GM12892 (cell line): Measurements from ENCODE around the gene VAV2.

ENCODE experiments used
- POLR2A ChIP-seq: IDR thresholded peaks from 2 replicates; pipeline ENCODE4 v1.6.1; 2011; ENCODE audit warnings: low read depth, low read length, control low read depth
- POLR2AphosphoS5 ChIP-seq: IDR thresholded peaks from 2 replicates; pipeline ENCODE4 v1.6.1; 2011; ENCODE audit warnings: low read depth, low read length, control low read depth
- TAF1 ChIP-seq: IDR thresholded peaks from 2 replicates; pipeline ENCODE4 v1.6.1; 2011; ENCODE audit warnings: low read depth, mild to moderate bottlenecking, control low read depth, low read length, borderline replicate concordance

- TF ChIP-seq TAF1, result no peak
- no peak for TF ChIP-seq POLR2A
- TF ChIP-seq POLR2AphosphoS5, result no peak
Measured at GRCh38 chr9:133771486-133772482, 220.3 kb downstream of the VAV2 start.
